Measurements from ENCODE around the gene UBR3. TPM values are rescaled to one million over a fixed set of nuclear protein-coding genes. Genes with fewer than 3 reads are reported as not detected.
"Not testable (repeated sequence)": the region's sequence is repeated elsewhere in the genome, so short reads cannot be mapped to it uniquely, and the experiment has no call there.

The UBR3 gene
- total RNA-seq, 6 donors from 2014 or later: 27.8 to 126 (median 44.7) TPM

DNA sequence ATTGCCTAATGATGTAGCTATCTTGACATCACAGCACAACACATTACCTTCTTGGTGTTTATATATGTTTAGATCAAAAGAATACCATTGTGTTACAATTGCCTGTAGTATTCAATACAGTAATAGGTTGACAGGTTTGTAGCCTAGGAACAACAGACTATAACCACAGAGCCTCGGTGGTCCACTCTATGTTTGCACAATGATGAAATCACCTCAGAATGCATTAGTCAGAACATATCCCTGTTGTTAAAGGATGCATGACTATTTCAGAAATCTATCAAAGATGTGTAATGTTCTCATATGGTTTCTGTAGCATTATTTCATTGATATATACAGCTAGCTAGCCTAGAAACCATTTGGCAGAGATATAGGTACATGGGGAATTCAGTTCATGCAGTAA, 11.4 kb upstream of the UBR3 start:
- Histone ChIP-seq H3K36me3 (peaks cover 13 to 78% (median 47%) of the 10 kb centered on the region in 4 donors), H3K9me3 (no peaks in the 10 kb centered on the region), H3K27me3 (no peaks in the 10 kb centered on the region), H3K4me3 (no peak overlapping the region), H3K27ac (no peak overlapping the region), H3K4me1 (peaks cover 0 to 5% (median 0%) of the 10 kb centered on the region in 4 donors)
- TF ChIP-seq, protein P1, sequence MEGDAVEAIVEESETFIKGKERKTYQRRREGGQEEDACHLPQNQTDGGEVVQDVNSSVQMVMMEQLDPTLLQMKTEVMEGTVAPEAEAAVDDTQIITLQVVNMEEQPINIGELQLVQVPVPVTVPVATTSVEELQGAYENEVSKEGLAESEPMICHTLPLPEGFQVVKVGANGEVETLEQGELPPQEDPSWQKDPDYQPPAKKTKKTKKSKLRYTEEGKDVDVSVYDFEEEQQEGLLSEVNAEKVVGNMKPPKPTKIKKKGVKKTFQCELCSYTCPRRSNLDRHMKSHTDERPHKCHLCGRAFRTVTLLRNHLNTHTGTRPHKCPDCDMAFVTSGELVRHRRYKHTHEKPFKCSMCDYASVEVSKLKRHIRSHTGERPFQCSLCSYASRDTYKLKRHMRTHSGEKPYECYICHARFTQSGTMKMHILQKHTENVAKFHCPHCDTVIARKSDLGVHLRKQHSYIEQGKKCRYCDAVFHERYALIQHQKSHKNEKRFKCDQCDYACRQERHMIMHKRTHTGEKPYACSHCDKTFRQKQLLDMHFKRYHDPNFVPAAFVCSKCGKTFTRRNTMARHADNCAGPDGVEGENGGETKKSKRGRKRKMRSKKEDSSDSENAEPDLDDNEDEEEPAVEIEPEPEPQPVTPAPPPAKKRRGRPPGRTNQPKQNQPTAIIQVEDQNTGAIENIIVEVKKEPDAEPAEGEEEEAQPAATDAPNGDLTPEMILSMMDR (IDR thresholded peaks at IDR 0.05): no peak
- no peak for TF ChIP-seq POLR2A (IDR thresholded peaks at IDR 0.05)
- no peak for TF ChIP-seq POLR2AphosphoS5 (IDR thresholded peaks at IDR 0.05)
- TF ChIP-seq EP300 (IDR thresholded peaks at IDR 0.05): no peak
- DNase-seq: no peak
- ATAC-seq (ENCODE audit: low FRiP score in 2 of 2): no peak
- 68 to 78% methylated on average over 1 of the region's 1 CpG for WGBS, 2 donors

- DNase-seq; H3K27me3 ChIP-seq; H3K4me1 ChIP-seq; H3K27ac ChIP-seq; ATAC-seq (ENCODE audit: low FRiP score in 2 of 2); H3K9me3 ChIP-seq; H3K4me3 ChIP-seq: not testable (repeated sequence)
- peaks cover 3 to 67% (median 43%) of the 10 kb centered on the region in 4 donors for H3K36me3 ChIP-seq
These were observed 10.3 kb upstream of the UBR3 start for GRCh38 chr2:169816961-169817360.

DNA sequence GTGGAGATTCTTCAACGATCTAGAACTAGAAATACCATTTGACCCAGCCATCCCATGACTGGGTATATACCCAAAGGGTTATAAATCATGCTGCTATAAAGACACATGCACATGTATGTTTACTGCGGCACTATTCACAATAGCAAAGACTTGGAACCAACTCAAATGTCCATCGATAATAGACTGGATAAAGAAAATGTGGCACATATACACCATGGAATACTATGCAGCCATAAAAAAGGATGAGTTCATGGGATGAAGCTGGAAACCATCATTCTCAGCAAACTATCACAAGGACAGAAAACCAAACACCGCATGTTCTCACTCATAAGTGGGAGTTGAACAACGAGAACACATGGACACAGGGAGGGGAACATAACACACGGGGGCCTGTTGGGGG, 9.9 kb upstream of the UBR3 start:
- DNase-seq: not testable (repeated sequence)
- WGBS, 2 donors: 94 to 97% methylated on average over 6 of the region's 6 CpGs

DNA sequence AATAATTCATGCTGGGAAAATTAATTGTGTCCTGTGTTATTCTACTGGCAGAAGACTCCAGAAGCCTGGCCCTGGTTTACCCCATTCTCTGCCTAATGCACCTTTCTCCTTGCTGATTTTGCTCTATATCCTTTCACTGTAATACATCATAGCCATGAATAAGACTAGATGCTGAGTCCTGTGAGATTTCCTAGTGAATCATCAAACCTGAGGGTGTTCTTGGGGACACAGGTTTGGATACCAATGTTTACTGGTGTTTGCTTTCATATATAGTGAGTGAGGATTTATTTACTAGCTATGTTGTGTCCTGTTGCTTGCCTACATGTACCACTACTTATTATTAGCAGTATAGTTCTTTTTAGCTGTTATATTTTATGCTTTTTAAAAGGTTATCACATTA, 9.0 kb upstream of the UBR3 start:
- Histone ChIP-seq H3K9me3 (no peaks in the 10 kb centered on the region), H3K4me1 (peaks cover 4 to 19% (median 9%) of the 10 kb centered on the region in 4 donors), H3K36me3 (peaks cover 3 to 55% (median 32%) of the 10 kb centered on the region in 4 donors), H3K27me3 (no peaks in the 10 kb centered on the region), H3K27ac (no peak overlapping the region), H3K4me3 (no peak overlapping the region)
- no peak for ATAC-seq (ENCODE audit: low FRiP score in 2 of 2)
- no peak for DNase-seq
- TF ChIP-seq, protein P1 (IDR thresholded peaks at IDR 0.05): no peak
- TF ChIP-seq POLR2AphosphoS5 (IDR thresholded peaks at IDR 0.05): no peak
- no peak for TF ChIP-seq POLR2A (IDR thresholded peaks at IDR 0.05)
- no peak for TF ChIP-seq EP300 (IDR thresholded peaks at IDR 0.05)

More for the DNA sequence above, 9.9 kb upstream of the UBR3 start:
- ATAC-seq (ENCODE audit: low FRiP score in 2 of 2); H3K9me3 ChIP-seq; H3K4me3 ChIP-seq; H3K27ac ChIP-seq; H3K27me3 ChIP-seq: not testable (repeated sequence)
- Histone ChIP-seq H3K4me1 (peaks cover 0 to 10% (median 2%) of the 10 kb centered on the region in 4 donors), H3K36me3 (peaks cover 3 to 63% (median 39%) of the 10 kb centered on the region in 4 donors)

GRCh38 chr2:169819106-169819505, 8.1 kb upstream of the UBR3 start:
- no peak for ATAC-seq (ENCODE audit: low FRiP score in 2 of 2)
- 80 to 85% methylated on average over 1 of the region's 1 CpG for WGBS, 2 donors
- peaks cover 3 to 46% (median 25%) of the 10 kb centered on the region in 4 donors for H3K36me3 ChIP-seq
- no peak for TF ChIP-seq EP300 (IDR thresholded peaks at IDR 0.05)
- TF ChIP-seq POLR2AphosphoS5 (IDR thresholded peaks at IDR 0.05): no peak
- TF ChIP-seq, protein P1 (IDR thresholded peaks at IDR 0.05): no peak
- TF ChIP-seq POLR2A (IDR thresholded peaks at IDR 0.05): no peak
- H3K27ac ChIP-seq: no peak overlapping the region
- H3K9me3 ChIP-seq: no peaks in the 10 kb centered on the region
- no peak overlapping the region for H3K4me3 ChIP-seq
- DNase-seq: no peak
- H3K4me1 ChIP-seq: peaks cover 12 to 28% (median 18%) of the 10 kb centered on the region in 4 donors
- no peaks in the 10 kb centered on the region for H3K27me3 ChIP-seq

DNA sequence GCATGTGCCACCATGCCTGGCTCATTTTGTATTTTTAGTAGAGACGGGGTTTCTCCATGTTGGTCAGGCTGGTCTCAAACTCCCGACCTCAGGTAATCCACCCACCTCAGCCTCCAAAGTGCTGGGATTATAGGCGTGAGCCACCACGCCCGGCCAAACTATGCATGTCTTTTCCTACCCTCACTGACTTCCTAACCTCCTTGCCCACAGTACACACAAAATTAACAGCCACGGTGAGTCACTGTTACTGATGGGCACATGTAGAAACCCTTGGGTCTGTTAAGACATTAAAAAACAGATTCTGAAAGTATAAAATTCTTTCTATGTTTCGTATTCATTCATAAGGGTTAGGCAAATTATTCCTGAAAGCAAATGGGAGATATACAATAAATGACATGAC, 7.2 kb upstream of the UBR3 start:
- not testable (repeated sequence) for DNase-seq; ATAC-seq (ENCODE audit: low FRiP score in 2 of 2); H3K27me3 ChIP-seq; H3K4me3 ChIP-seq; H3K9me3 ChIP-seq; H3K27ac ChIP-seq
- H3K4me1 ChIP-seq: peaks cover 14 to 33% (median 21%) of the 10 kb centered on the region in 4 donors
- H3K36me3 ChIP-seq: peaks cover under 1 to 38% (median 21%) of the 10 kb centered on the region in 4 donors
- 77 to 86% methylated on average over 7 of the region's 7 CpGs for WGBS, 2 donors
